DOHH2 (cell line): ENCODE results near the gene CPNE6.

Experiments used
- H3F3A ChIP-seq: fragments of 200-600 bp; sonication (generic), shearing (Covaris generic); 2 replicates; pipeline ENCODE4 v1.6.0; 2016; ENCODE audit warnings: antibody characterized with exemption, mild to moderate bottlenecking; ENCODE audit not compliant: control insufficient read depth, insufficient read depth
- H3K27ac ChIP-seq: fragments of 200-600 bp; sonication (generic); 2 replicates; pipeline ENCODE4 v1.5.1; 2014; ENCODE audit warnings: low read depth, mild to moderate bottlenecking, low read length, moderate library complexity
- H3K27me3 ChIP-seq: fragments of 200-600 bp; sonication (generic); 2 replicates; pipeline ENCODE4 v1.6.1; 2014; ENCODE audit warnings: mild to moderate bottlenecking, low read length, mixed read lengths; ENCODE audit not compliant: control insufficient read depth
- H3K36me3 ChIP-seq: fragments of 200-600 bp; sonication (generic); 2 replicates; pipeline ENCODE4 v1.6.1; 2014; ENCODE audit warnings: mild to moderate bottlenecking, low read length, moderate library complexity, mixed read lengths; ENCODE audit not compliant: control insufficient read depth
- H3K4me1 ChIP-seq: fragments of 200-600 bp; sonication (generic); 2 replicates; pipeline ENCODE4 v1.6.1; 2014; ENCODE audit warnings: mild to moderate bottlenecking, low read length, mixed read lengths; ENCODE audit not compliant: control insufficient read depth
- H3K4me2 ChIP-seq: fragments of 200-600 bp; sonication (generic); 2 replicates; pipeline ENCODE4 v1.6.0; 2014; ENCODE audit warnings: mild to moderate bottlenecking, low read length, moderate library complexity
- H3K4me3 ChIP-seq: fragments of 200-600 bp; sonication (generic); 2 replicates; pipeline ENCODE4 v1.5.1; 2014; ENCODE audit warnings: mild to moderate bottlenecking, low read length, mixed read lengths
- H3K79me2 ChIP-seq: fragments of 200-600 bp; sonication (generic); 2 replicates; pipeline ENCODE4 v1.6.1; 2014; ENCODE audit warnings: mild to moderate bottlenecking, low read length, mixed read lengths; ENCODE audit not compliant: control insufficient read depth
- H3K9me2 ChIP-seq: fragments of 200-600 bp; sonication (generic); replicated peaks from 2 replicates; pipeline ENCODE4 v1.6.1; 2014; ENCODE audit warnings: mild to moderate bottlenecking, low read length, mixed read lengths; ENCODE audit not compliant: control insufficient read depth
- H3K9me3 ChIP-seq: fragments of 200-600 bp; sonication (generic); 2 replicates; pipeline ENCODE4 v1.6.1; 2014; ENCODE audit warnings: antibody characterized with exemption, low read length, mixed read lengths; ENCODE audit not compliant: control insufficient read depth, insufficient read depth
- H4K20me1 ChIP-seq: fragments of 200-600 bp; sonication (generic); 2 replicates; pipeline ENCODE4 v1.6.0; 2014; ENCODE audit warnings: low read depth, mild to moderate bottlenecking, antibody characterized with exemption, low read length, moderate library complexity; ENCODE audit not compliant: control insufficient read depth, insufficient read depth
- EZH2phosphoT487 ChIP-seq: fragments of 200-600 bp; sonication (generic); IDR thresholded peaks from 2 replicates; pipeline ENCODE4 v1.6.1; 2017; ENCODE audit warnings: borderline replicate concordance, mild to moderate bottlenecking, antibody characterized with exemption, low read length, moderate library complexity, mixed read lengths
- TF ChIP-seq, protein P1 (sequence below): fragments of 200-600 bp; sonication (generic); IDR thresholded peaks from one replicate; pipeline ENCODE4 v1.5.1; 2014; ENCODE audit warnings: antibody characterized with exemption, mild to moderate bottlenecking, low read depth, low read length; ENCODE audit not compliant: poor library complexity, severe bottlenecking

Gene CPNE6

GRCh38 chr14:24100197-24100981 is 29.0 kb downstream of the CPNE6 start:
- no peak overlapping the region for H3K4me3 ChIP-seq
- no peak overlapping the region for H3K4me2 ChIP-seq
- TF ChIP-seq, protein P1, sequence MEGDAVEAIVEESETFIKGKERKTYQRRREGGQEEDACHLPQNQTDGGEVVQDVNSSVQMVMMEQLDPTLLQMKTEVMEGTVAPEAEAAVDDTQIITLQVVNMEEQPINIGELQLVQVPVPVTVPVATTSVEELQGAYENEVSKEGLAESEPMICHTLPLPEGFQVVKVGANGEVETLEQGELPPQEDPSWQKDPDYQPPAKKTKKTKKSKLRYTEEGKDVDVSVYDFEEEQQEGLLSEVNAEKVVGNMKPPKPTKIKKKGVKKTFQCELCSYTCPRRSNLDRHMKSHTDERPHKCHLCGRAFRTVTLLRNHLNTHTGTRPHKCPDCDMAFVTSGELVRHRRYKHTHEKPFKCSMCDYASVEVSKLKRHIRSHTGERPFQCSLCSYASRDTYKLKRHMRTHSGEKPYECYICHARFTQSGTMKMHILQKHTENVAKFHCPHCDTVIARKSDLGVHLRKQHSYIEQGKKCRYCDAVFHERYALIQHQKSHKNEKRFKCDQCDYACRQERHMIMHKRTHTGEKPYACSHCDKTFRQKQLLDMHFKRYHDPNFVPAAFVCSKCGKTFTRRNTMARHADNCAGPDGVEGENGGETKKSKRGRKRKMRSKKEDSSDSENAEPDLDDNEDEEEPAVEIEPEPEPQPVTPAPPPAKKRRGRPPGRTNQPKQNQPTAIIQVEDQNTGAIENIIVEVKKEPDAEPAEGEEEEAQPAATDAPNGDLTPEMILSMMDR, result no peak
- no peak for TF ChIP-seq EZH2phosphoT487
- no peak overlapping the region for H3K27ac ChIP-seq
- H3K9me2 ChIP-seq, result no peaks in the 10 kb centered on the region
- no peaks in the 10 kb centered on the region for H3K27me3 ChIP-seq
- H4K20me1 ChIP-seq, result no peaks in the 10 kb centered on the region
- H3K79me2 ChIP-seq, result peaks cover 5% of the 10 kb centered on the region
- no peaks in the 10 kb centered on the region for H3K9me3 ChIP-seq
- H3K4me1 ChIP-seq, result peaks cover 6% of the 10 kb centered on the region
- peaks cover 3% of the 10 kb centered on the region; the same call in 1 of the 2 replicates for H3F3A ChIP-seq
- H3K36me3 ChIP-seq, result peaks cover 49% of the 10 kb centered on the region

DNA sequence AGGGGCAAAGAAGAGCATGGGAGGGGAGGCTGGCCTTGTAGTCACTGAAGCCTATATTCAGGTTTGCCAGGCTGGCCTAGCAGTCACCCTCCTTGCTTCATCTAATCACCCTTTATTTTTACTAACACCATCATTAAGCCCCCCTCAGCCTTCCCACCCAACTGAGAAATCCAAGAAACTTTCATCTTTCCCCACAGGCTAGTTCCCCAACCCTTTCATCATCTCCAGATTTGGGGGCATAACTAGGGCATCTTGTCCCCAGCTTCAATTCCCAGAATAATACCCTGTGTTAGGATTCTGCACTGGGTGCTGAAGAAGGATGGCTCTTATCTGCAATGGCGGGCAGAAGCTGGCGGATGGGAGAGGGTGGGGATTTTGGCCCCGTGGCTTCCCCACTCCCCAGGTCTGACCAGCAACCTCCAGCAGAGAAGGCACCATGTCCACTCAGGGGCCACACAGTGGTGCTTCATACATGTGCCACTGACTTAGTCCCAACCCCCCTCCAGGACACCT is 29.7 kb downstream of the CPNE6 start:
- Histone ChIP-seq H3K79me2 (no peaks in the 10 kb centered on the region), H3F3A (no peaks in the 10 kb centered on the region), H3K27ac (no peak overlapping the region), H3K27me3 (no peaks in the 10 kb centered on the region), H3K36me3 (peaks cover 49% of the 10 kb centered on the region), H4K20me1 (no peaks in the 10 kb centered on the region), H3K4me2 (no peak overlapping the region), H3K9me2 (no peaks in the 10 kb centered on the region), H3K4me3 (no peak overlapping the region), H3K4me1 (no peaks in the 10 kb centered on the region), H3K9me3 (no peaks in the 10 kb centered on the region)
- TF ChIP-seq, protein P1, result no peak
- no peak for TF ChIP-seq EZH2phosphoT487

DNA sequence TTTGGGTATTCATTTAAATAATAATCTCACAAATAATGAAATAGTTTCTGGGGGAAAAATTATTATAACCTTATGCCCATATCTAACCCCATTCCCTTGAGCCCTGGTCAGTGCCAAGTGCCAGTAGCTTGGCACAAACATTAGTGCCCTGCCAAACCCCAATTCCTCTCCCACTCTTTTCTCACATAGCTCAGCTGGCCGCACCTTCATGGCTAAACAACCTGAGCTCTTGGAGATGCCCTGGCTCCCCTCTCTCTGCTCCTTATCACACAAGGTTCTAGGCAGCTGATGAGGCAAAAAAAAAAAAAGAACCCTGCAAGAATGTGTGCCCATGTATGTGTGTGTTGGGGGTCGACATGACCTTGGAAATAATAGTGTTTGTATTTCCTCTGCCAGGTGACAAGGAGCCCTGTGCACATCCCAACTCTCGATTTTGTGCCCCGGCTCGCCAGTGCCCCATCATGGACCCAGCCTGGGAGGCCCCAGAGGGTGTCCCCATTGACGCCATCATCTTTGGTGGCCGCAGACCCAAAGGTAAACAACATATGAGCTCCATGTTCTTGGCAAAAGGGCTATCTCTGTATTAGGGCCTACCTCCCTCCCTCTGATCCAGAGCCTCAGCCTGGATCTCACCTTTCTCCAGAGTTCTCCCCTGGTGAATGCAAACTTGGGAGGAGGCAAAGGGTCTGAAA is 31.1 kb downstream of the CPNE6 start:
- Histone ChIP-seq H3F3A (no peaks in the 10 kb centered on the region; the same call in 1 of the 2 replicates), H3K27ac (no peak overlapping the region), H3K79me2 (no peaks in the 10 kb centered on the region), H3K27me3 (no peaks in the 10 kb centered on the region), H3K4me3 (no peak overlapping the region), H3K36me3 (peaks cover 43% of the 10 kb centered on the region), H4K20me1 (no peaks in the 10 kb centered on the region), H3K4me1 (no peaks in the 10 kb centered on the region), H3K9me2 (no peaks in the 10 kb centered on the region), H3K9me3 (no peaks in the 10 kb centered on the region), H3K4me2 (no peak overlapping the region)
- TF ChIP-seq, protein P1, result no peak
- TF ChIP-seq EZH2phosphoT487, result no peak
